HL-60 (cell line): ENCODE results near the gene TMPRSS3.

Source experiments
- POLR2AphosphoS5 ChIP-seq: IDR thresholded peaks from 2 replicates; pipeline ENCODE4 v1.6.1; 2012; ENCODE audit warnings: low read depth
- TF ChIP-seq, protein P1 (sequence below): IDR thresholded peaks from one replicate; pipeline ENCODE4 v1.5.1; 2011; ENCODE audit warnings: low read length, control low read depth, inconsistent platforms; ENCODE audit not compliant: insufficient read depth

DNA sequence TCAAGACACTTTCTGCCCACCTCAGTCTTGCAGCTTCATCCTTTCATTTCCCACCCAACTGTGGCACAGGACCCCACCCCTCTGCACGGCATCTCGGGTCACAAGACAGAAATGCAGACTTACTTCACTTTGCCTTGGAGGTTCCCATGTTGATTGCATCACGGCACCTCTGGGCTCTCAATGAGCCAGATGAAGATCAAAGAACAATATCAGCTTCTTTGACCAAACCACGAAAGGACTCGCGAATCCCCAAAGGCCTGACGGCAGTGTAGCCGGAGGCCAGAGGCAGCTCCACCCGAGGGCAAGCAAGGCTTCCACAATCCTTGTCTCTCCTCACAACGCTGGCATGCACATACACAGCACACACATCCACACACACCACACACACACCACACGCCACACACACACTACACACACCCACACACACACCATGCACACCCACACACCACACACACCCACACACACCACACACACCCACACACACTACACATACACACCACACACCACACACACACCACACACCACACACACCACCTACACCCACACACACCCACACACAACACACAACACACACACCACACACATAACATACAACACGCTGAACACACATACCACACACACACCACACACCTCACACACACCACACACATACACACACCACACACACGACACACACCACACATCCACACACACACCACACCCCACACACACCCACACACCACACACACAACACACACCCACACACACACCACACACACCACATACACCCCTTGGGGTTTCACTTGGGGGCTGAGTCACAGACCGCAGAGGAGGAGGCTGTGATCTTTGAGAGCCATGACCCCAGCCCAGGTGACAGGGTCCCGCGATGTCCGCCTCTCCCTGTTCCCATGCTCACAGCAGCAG, 43.7 kb upstream of the TMPRSS3 start:
- TF ChIP-seq, protein P1, sequence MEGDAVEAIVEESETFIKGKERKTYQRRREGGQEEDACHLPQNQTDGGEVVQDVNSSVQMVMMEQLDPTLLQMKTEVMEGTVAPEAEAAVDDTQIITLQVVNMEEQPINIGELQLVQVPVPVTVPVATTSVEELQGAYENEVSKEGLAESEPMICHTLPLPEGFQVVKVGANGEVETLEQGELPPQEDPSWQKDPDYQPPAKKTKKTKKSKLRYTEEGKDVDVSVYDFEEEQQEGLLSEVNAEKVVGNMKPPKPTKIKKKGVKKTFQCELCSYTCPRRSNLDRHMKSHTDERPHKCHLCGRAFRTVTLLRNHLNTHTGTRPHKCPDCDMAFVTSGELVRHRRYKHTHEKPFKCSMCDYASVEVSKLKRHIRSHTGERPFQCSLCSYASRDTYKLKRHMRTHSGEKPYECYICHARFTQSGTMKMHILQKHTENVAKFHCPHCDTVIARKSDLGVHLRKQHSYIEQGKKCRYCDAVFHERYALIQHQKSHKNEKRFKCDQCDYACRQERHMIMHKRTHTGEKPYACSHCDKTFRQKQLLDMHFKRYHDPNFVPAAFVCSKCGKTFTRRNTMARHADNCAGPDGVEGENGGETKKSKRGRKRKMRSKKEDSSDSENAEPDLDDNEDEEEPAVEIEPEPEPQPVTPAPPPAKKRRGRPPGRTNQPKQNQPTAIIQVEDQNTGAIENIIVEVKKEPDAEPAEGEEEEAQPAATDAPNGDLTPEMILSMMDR, result no peak
- TF ChIP-seq POLR2AphosphoS5, result no peak
